CD4-positive, alpha-beta T cell treated with Interleukin-1 beta for 1 hour (primary cell): ENCODE measurements around the gene HOXD13.

Source experiments
- DNase-seq, 2 donors: peaks; one replicate each; pipeline ENCODE4 v3.0.0-alpha.2; 2020 to 2022

Gene HOXD13

GRCh38 chr2:176136374-176137251 lies 44.1 kb downstream of the HOXD13 start:
- no peak for DNase-seq

- DNase-seq = no peak
Observed at GRCh38 chr2:176137252-176137580, 44.7 kb downstream of the HOXD13 start.

- no peak for DNase-seq
Observed at GRCh38 chr2:176137906-176138305, 45.4 kb downstream of the HOXD13 start.

DNA sequence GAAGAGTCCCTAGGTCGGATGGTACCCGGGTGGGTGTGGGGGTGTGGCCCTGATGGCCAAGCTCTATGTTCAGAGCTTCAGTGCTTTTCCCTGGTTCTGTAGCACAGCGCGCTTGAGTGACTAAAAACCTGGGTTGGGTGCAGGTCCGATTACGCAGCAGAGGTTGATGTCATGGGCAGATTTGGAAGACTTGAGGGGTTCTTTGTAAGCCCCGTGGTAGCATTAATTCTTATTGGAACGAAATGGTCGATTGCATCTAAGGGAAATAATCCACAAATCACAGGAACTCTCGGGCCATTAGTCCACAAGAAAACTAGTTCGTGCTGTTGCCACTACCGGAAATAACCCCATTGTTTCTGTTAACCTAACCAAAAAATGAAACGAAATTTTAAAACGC lies 46.0 kb downstream of the HOXD13 start:
- no peak for DNase-seq

DNA sequence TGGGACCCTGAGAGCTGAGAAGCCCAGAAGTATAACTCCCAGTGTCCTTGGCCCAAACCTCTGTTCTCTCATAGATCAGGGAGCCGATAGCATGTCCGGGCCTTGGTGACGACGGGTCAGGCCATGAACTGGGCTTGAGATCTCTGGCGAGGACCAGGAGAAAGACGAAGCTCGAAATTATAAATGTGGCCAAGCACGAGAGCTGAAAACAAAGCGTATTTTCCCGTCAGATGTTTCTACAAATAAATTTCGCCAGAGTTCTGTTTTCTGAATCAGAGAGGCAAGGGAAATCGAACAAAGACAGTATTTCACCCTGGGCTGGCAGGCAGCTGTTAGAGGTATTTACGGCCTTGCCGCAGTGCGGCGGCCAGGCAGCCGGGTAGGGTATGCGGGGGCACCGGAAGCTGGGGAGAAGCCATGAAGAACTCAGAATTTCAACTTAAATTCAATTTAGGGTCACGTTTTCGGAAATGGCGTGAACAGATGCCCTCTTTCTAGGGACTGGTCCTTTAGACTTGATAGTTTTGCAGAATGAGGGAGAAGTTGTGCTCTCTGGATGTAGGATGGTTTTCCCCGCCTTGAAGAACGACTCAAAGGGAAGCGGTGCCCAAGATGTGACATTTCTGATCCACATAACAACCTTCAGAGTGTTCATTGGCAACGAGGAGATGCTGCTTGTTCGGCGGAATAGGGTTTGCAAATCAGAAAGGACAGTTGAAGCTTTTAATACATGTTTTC lies 46.6 kb downstream of the HOXD13 start:
- DNase-seq = no peak

DNA sequence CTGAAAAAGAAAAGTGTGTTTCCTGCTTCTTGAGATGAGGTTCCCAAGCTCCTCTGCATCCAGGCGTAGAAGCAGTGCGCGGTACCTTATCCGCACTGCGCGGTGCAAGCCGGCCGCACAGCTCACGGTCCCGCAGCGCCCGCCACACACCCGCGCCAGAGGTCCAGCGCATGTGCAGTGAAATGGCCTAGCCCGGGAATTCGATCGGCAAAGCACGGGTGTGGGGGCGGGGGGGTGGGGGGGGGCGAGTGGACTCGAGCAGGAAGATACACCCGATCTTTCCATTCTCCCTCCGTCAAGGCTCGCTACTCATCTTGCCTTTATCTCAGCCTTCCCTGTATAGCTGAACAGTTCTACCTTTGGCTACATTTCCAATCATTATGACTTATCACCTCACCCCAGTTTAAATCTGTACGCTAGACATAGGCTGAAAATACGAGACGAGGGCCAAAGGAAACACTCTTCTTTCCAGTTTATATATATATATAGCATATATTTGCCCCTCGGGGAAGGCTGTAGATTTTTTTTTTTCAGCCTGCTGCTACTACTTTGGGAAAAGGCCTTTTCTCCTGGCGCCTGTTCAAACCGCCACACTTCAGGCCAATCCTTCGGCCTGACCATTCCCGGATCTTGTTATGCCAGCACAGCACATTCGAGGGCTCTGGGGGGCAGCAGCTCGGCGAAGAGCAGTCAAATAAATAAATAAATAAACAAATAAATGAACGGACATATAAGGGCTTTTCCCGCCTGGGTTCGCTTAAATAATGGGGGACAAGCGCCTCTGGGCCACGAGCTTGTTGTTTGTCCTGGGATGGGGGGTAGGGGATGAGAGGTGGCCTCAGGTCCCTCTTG lies 47.4 kb downstream of the HOXD13 start:
- no peak for DNase-seq

GRCh38 chr2:176140513-176141317 lies 48.2 kb downstream of the HOXD13 start:
- DNase-seq = peak; percentile 57 to 58

GRCh38 chr2:176142281-176142680 lies 49.8 kb downstream of the HOXD13 start:
- no peak for DNase-seq
